ENCODE results near the gene CRYBB2. TPM values are rescaled to one million over a fixed set of nuclear protein-coding genes. Genes with fewer than 3 reads are reported as not detected.

Gene CRYBB2
- polyA plus RNA-seq, 1 of the 3 experiments (the other 2 are of a cell fraction) = 0.69 TPM

DNA sequence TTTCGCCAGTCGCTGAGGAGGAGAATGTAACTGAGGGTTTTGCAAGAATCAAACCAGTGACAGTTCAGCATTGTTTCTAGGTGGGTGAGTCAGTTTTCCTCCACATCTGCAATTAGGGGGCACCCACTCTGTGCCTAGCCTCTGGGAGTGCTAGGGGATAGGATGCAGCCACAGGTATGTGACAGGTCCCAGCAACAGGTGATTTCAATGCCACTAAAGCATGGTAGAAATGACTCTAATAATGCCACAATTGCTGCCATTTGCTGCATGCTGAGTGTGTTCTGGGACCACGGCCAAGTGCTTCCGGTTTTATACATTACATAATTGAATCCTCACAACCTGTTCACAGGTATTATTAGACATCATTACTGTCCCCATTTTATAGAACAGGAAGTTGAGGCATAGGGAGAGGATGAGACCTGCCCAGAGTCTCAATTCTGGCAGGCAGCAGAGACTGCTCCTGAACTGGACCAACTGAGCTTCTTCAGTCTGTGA lies 556 bp downstream of the CRYBB2 start:
- Histone ChIP-seq H3K36me3 (replicated peaks in 1 of 2; ENCODE audit: control insufficient read depth in 1 of 2, insufficient read depth in 2 of 2, low read length in 1 of 2) (no peaks in the 10 kb centered on the region), H3K9me2 (no peaks in the 10 kb centered on the region), H3F3A (replicated peaks; ENCODE audit: insufficient read depth) (no peaks in the 10 kb centered on the region), H3K4me3 (ENCODE audit: low read depth in 2 of 2, low read length in 1 of 2) (no peak overlapping the region), H2AFZ (ENCODE audit: low read depth) (no peak overlapping the region), H3K4me2 (no peak overlapping the region), H3K9me3 (no peaks in the 10 kb centered on the region), H4K20me1 (ENCODE audit: insufficient read depth) (no peaks in the 10 kb centered on the region), H3K27ac (ENCODE audit: low read depth in 2 of 2, low read length in 1 of 2) (no peak overlapping the region; a peak in 1 of 4 replicates), H3K27me3 (ENCODE audit: insufficient read depth) (no peaks in the 10 kb centered on the region), H3K79me2 (ENCODE audit: insufficient read depth) (no peaks in the 10 kb centered on the region), H3K4me1 (ENCODE audit: control insufficient read depth in 1 of 2, insufficient read depth in 2 of 2, low read depth in 1 of 2, low read length in 1 of 2) (peaks cover 0 to 10% of the 10 kb centered on the region in 2 experiments; a peak in 1 of 4 replicates), H3K9ac (no peak overlapping the region)
- ChIA-PET POLR2A (no interaction called here), CTCF (interaction anchor here (0.5 to 2.7 kb wide), 5 partner anchors 17 to 1130 kb away, joined by 3 to 9 read pairs (median 4); no protein-coding TSS in a partner anchor)
- TF ChIP-seq MXI1 (IDR thresholded peaks at IDR 0.05; ENCODE audit: low read depth, low read length) = no peak
- TF ChIP-seq, protein P1, sequence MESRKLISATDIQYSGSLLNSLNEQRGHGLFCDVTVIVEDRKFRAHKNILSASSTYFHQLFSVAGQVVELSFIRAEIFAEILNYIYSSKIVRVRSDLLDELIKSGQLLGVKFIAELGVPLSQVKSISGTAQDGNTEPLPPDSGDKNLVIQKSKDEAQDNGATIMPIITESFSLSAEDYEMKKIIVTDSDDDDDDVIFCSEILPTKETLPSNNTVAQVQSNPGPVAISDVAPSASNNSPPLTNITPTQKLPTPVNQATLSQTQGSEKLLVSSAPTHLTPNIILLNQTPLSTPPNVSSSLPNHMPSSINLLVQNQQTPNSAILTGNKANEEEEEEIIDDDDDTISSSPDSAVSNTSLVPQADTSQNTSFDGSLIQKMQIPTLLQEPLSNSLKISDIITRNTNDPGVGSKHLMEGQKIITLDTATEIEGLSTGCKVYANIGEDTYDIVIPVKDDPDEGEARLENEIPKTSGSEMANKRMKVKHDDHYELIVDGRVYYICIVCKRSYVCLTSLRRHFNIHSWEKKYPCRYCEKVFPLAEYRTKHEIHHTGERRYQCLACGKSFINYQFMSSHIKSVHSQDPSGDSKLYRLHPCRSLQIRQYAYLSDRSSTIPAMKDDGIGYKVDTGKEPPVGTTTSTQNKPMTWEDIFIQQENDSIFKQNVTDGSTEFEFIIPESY (IDR thresholded peaks at IDR 0.05; ENCODE audit: borderline replicate concordance, low read depth) = no peak
- DNase-seq = no peak
- WGBS (ENCODE audit: low lambda C conversion rate) = 56% methylated on average over 4 of the region's 4 CpGs

DNA sequence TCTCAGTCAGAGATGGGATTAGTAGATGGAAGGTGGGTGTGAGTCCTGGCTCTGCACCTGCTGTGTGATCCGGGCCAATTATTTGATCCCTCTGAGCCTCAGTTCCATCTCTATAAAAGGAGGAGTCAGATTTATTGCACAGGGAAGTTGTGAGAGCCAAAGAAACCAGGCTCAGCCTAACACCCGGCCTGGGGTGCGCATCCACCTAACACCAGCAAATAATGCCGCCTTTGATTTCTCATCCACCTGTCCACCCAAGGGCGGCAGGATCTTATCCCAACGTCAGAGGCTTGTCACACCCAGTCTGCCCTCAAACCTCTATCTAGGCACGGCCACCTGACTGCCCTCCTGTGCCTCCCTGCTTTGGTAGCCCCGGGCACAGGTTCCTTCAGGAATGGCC lies 2.4 kb downstream of the CRYBB2 start:
- ChIA-PET CTCF (no interaction called here), POLR2A (no interaction called here)
- Histone ChIP-seq H3K4me1 (ENCODE audit: control insufficient read depth in 1 of 2, insufficient read depth in 2 of 2, low read depth in 1 of 2, low read length in 1 of 2) (peaks cover 0 to 10% of the 10 kb centered on the region in 2 experiments; a peak in 1 of 4 replicates), H3K4me3 (ENCODE audit: low read depth in 2 of 2, low read length in 1 of 2) (no peak overlapping the region), H3K27ac (ENCODE audit: low read depth in 2 of 2, low read length in 1 of 2) (no peak overlapping the region), H2AFZ (ENCODE audit: low read depth) (no peak overlapping the region), H4K20me1 (ENCODE audit: insufficient read depth) (no peaks in the 10 kb centered on the region), H3K9me2 (no peaks in the 10 kb centered on the region), H3F3A (replicated peaks; ENCODE audit: insufficient read depth) (no peaks in the 10 kb centered on the region), H3K9ac (no peak overlapping the region), H3K36me3 (replicated peaks in 1 of 2; ENCODE audit: control insufficient read depth in 1 of 2, insufficient read depth in 2 of 2, low read length in 1 of 2) (no peaks in the 10 kb centered on the region), H3K79me2 (ENCODE audit: insufficient read depth) (no peaks in the 10 kb centered on the region), H3K9me3 (no peaks in the 10 kb centered on the region), H3K27me3 (ENCODE audit: insufficient read depth) (no peaks in the 10 kb centered on the region; the same call in 1 of the 2 replicates), H3K4me2 (no peak overlapping the region)
- 28% methylated on average over 5 of the region's 8 CpGs for WGBS (ENCODE audit: low lambda C conversion rate)
- DNase-seq = no peak
- TF ChIP-seq, protein P2, sequence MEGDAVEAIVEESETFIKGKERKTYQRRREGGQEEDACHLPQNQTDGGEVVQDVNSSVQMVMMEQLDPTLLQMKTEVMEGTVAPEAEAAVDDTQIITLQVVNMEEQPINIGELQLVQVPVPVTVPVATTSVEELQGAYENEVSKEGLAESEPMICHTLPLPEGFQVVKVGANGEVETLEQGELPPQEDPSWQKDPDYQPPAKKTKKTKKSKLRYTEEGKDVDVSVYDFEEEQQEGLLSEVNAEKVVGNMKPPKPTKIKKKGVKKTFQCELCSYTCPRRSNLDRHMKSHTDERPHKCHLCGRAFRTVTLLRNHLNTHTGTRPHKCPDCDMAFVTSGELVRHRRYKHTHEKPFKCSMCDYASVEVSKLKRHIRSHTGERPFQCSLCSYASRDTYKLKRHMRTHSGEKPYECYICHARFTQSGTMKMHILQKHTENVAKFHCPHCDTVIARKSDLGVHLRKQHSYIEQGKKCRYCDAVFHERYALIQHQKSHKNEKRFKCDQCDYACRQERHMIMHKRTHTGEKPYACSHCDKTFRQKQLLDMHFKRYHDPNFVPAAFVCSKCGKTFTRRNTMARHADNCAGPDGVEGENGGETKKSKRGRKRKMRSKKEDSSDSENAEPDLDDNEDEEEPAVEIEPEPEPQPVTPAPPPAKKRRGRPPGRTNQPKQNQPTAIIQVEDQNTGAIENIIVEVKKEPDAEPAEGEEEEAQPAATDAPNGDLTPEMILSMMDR (IDR thresholded peaks at IDR 0.05) = no peak
- TF ChIP-seq SMC3 (IDR thresholded peaks at IDR 0.05; ENCODE audit: low read depth, low read length) = no peak

DNA sequence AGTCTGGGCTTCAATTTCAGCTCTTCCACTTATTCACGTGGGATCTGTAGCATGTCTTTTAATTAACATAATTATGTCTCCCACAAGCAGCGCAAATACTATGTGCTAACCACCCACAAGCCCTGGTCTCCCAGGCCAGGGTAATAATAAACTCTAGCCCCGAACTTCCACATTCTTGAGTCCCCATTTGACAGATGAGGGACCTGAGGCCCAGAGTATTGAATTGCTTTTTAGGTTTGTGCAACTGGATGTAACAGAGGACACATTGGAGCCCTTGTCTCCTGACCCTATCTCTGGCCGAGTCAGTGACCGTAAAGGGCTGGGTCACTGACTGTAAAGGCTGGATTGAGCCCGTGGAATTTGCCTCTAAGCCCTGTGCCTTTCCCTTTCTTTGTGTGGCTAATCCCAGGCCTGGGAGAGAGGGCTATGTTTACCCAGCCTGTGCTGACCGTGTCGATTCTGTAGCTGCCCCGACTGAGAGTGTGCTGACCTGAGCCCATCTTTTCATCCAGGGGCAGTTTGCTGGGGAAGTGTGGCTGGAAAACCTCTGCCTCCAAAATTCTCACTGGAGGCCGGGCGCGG lies 3.9 kb downstream of the CRYBB2 start:
- Histone ChIP-seq H3K27me3 (ENCODE audit: insufficient read depth) (no peaks in the 10 kb centered on the region; the same call in 1 of the 2 replicates), H3K9me3 (no peaks in the 10 kb centered on the region), H2AFZ (ENCODE audit: low read depth) (no peak overlapping the region), H3K36me3 (replicated peaks in 1 of 2; ENCODE audit: control insufficient read depth in 1 of 2, insufficient read depth in 2 of 2, low read length in 1 of 2) (no peaks in the 10 kb centered on the region), H3K4me2 (no peak overlapping the region), H3K79me2 (ENCODE audit: insufficient read depth) (no peaks in the 10 kb centered on the region), H4K20me1 (ENCODE audit: insufficient read depth) (no peaks in the 10 kb centered on the region), H3K4me3 (ENCODE audit: low read depth in 2 of 2, low read length in 1 of 2) (no peak overlapping the region), H3K27ac (ENCODE audit: low read depth in 2 of 2, low read length in 1 of 2) (no peak overlapping the region), H3K9me2 (no peaks in the 10 kb centered on the region), H3K9ac (no peak overlapping the region), H3K4me1 (ENCODE audit: control insufficient read depth in 1 of 2, insufficient read depth in 2 of 2, low read depth in 1 of 2, low read length in 1 of 2) (peaks cover 0 to 10% of the 10 kb centered on the region in 2 experiments; a peak in 1 of 4 replicates), H3F3A (replicated peaks; ENCODE audit: insufficient read depth) (no peaks in the 10 kb centered on the region)
- DNase-seq = no peak
- CTCF ChIA-PET = interaction anchor here (1.3 to 4.7 kb wide), 3 partner anchors 21 to 549 kb away, joined by 3 to 24 read pairs (median 9); no protein-coding TSS in a partner anchor
- TF ChIP-seq RAD21 (IDR thresholded peaks at IDR 0.05; ENCODE audit: low read length) = no peak
- TF ChIP-seq EP300 (IDR thresholded peaks at IDR 0.05; ENCODE audit: borderline replicate concordance in 1 of 2, low read depth in 1 of 2, low read length in 1 of 2) = no peak
- TF ChIP-seq YY1 (IDR thresholded peaks at IDR 0.05; ENCODE audit: low read depth) = no peak
- no peak for TF ChIP-seq NRF1 (IDR thresholded peaks at IDR 0.05; ENCODE audit: low read depth, low read length)
- no peak for TF ChIP-seq POLR2AphosphoS5 (IDR thresholded peaks at IDR 0.05; ENCODE audit: low read depth, low read length)
- no peak for TF ChIP-seq RCOR1 (IDR thresholded peaks at IDR 0.05; ENCODE audit: low read length)
- TF ChIP-seq EZH2phosphoT487 (IDR thresholded peaks at IDR 0.05; ENCODE audit: borderline replicate concordance, low read depth) = no peak
- TF ChIP-seq MXI1 (IDR thresholded peaks at IDR 0.05; ENCODE audit: low read depth, low read length) = no peak
- TF ChIP-seq, protein P3, sequence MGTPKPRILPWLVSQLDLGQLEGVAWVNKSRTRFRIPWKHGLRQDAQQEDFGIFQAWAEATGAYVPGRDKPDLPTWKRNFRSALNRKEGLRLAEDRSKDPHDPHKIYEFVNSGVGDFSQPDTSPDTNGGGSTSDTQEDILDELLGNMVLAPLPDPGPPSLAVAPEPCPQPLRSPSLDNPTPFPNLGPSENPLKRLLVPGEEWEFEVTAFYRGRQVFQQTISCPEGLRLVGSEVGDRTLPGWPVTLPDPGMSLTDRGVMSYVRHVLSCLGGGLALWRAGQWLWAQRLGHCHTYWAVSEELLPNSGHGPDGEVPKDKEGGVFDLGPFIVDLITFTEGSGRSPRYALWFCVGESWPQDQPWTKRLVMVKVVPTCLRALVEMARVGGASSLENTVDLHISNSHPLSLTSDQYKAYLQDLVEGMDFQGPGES (IDR thresholded peaks at IDR 0.05; ENCODE audit: low read depth, low read length) = no peak
- TF ChIP-seq, protein P4, sequence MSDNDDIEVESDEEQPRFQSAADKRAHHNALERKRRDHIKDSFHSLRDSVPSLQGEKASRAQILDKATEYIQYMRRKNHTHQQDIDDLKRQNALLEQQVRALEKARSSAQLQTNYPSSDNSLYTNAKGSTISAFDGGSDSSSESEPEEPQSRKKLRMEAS (IDR thresholded peaks at IDR 0.05; ENCODE audit: low read depth) = no peak
- no peak for TF ChIP-seq FOXJ3 (CRISPR knock-in tag; IDR thresholded peaks at IDR 0.05)
- 60% methylated on average over 9 of the region's 12 CpGs for WGBS (ENCODE audit: low lambda C conversion rate)
- POLR2A ChIA-PET = no interaction called here

Measured in SK-N-SH (cell line).